NCI-H187 treated with DMSO at 0.1 percent for 48 hours (cell line): ENCODE measurements around the gene RAB15.

ENCODE experiments used
- DNase-seq: peaks from one replicate; lab custom pipeline; 2025; lab: John Stamatoyannopoulos, UW

Gene RAB15

GRCh38 chr14:64971943-64972791, at the start of gene RAB15:
TSS of gene RAB15 (minus strand) at chr14:64972336. CDS start at chr14:64972076, 260 bp downstream.
- DNase-seq = no peak

- DNase-seq = no peak
Observed at GRCh38 chr14:65019944-65020566, 47.9 kb upstream of the RAB15 start.

- no peak for DNase-seq
Observed at GRCh38 chr14:65016471-65016870, 44.3 kb upstream of the RAB15 start.

- no peak for DNase-seq
Observed at GRCh38 chr14:65015391-65015790, 43.3 kb upstream of the RAB15 start.

- DNase-seq = no peak
Observed at GRCh38 chr14:65012353-65012752, 40.2 kb upstream of the RAB15 start.

- DNase-seq = no peak
Observed at GRCh38 chr14:65011538-65011937, 39.4 kb upstream of the RAB15 start.

- no peak for DNase-seq
Observed at GRCh38 chr14:65010211-65010931, 38.2 kb upstream of the RAB15 start.

GRCh38 chr14:65007202-65007601, 35.1 kb upstream of the RAB15 start:
- DNase-seq = no peak

- no peak for DNase-seq
Observed at GRCh38 chr14:65006261-65006721, 34.2 kb upstream of the RAB15 start.

GRCh38 chr14:65003394-65003793, 31.3 kb upstream of the RAB15 start:
- no peak for DNase-seq

- no peak for DNase-seq
Observed at GRCh38 chr14:65002586-65003210, 30.6 kb upstream of the RAB15 start.

- DNase-seq = no peak
Observed at GRCh38 chr14:65001723-65002122, 29.6 kb upstream of the RAB15 start.

GRCh38 chr14:65000898-65001591, 28.9 kb upstream of the RAB15 start:
- no peak for DNase-seq

- no peak for DNase-seq
Observed at GRCh38 chr14:64998455-64998931, 26.4 kb upstream of the RAB15 start.

- no peak for DNase-seq
Observed at GRCh38 chr14:64997108-64997794, 25.1 kb upstream of the RAB15 start.

GRCh38 chr14:64995291-64995690, 23.2 kb upstream of the RAB15 start:
- DNase-seq = no peak

GRCh38 chr14:64994540-64994939, 22.4 kb upstream of the RAB15 start:
- no peak for DNase-seq

GRCh38 chr14:64993266-64993930, 21.3 kb upstream of the RAB15 start:
- DNase-seq = no peak

GRCh38 chr14:64992328-64992885, 20.3 kb upstream of the RAB15 start:
- DNase-seq = no peak

GRCh38 chr14:64990939-64991338, 18.8 kb upstream of the RAB15 start:
- DNase-seq = no peak
